ENCODE results near the gene CLEC18B. TPM values are rescaled to one million over a fixed set of nuclear protein-coding genes. Genes with fewer than 3 reads are reported as not detected.

CLEC18B gene
- total RNA-seq, 6 donors from 2014 or later = 0.86 to 5.2 (median 1.5) TPM; not detected in 2

GRCh38 chr16:74456290-74456625 is 35.0 kb upstream of the CLEC18B start:
- H3K4me1 ChIP-seq = no peaks in the 10 kb centered on the region
- no peaks in the 10 kb centered on the region for H3K27me3 ChIP-seq
- H3K4me3 ChIP-seq = no peak overlapping the region
- no peaks in the 10 kb centered on the region for H3K9me3 ChIP-seq
- WGBS, 2 donors = 94 to 99% methylated on average over 16 of the region's 16 CpGs
- DNase-seq (peak in 1 of 2 donors; percentile 69), ATAC-seq (ENCODE audit: low FRiP score in 2 of 2) (no peak)
- TF ChIP-seq EP300 (IDR thresholded peaks at IDR 0.05) = no peak
- no peak for TF ChIP-seq CTCF (IDR thresholded peaks at IDR 0.05)
- TF ChIP-seq POLR2A (IDR thresholded peaks at IDR 0.05) = no peak
- TF ChIP-seq POLR2AphosphoS5 (IDR thresholded peaks at IDR 0.05) = no peak
- no peak overlapping the region for H3K27ac ChIP-seq
- H3K36me3 ChIP-seq = peaks cover 13 to 93% (median 63%) of the 10 kb centered on the region in 4 donors

GRCh38 chr16:74455619-74456289 is 34.5 kb upstream of the CLEC18B start:
- WGBS, 2 donors = 91 to 93% methylated on average over 10 of the region's 10 CpGs
- Histone ChIP-seq H3K4me3 (no peak overlapping the region), H3K27ac (no peak overlapping the region), H3K36me3 (peaks cover 13 to 93% (median 65%) of the 10 kb centered on the region in 4 donors), H3K9me3 (no peaks in the 10 kb centered on the region), H3K4me1 (no peaks in the 10 kb centered on the region), H3K27me3 (no peaks in the 10 kb centered on the region)
- no peak for DNase-seq
- TF ChIP-seq EP300 (IDR thresholded peaks at IDR 0.05) = no peak
- no peak for TF ChIP-seq CTCF (IDR thresholded peaks at IDR 0.05)
- TF ChIP-seq POLR2A (IDR thresholded peaks at IDR 0.05) = no peak
- TF ChIP-seq POLR2AphosphoS5 (IDR thresholded peaks at IDR 0.05) = no peak
- ATAC-seq (ENCODE audit: low FRiP score in 2 of 2) = peak in 1 of 2 donors; percentile 87

- no peaks in the 10 kb centered on the region for H3K9me3 ChIP-seq
- DNase-seq (no peak), ATAC-seq (ENCODE audit: low FRiP score in 2 of 2) (peak in 1 of 2 donors; percentile 80)
- 95 to 96% methylated on average over 6 to 7 of the region's 7 CpGs for WGBS, 2 donors
- peaks cover 13 to 88% (median 61%) of the 10 kb centered on the region in 4 donors for H3K36me3 ChIP-seq
- H3K4me3 ChIP-seq = no peak overlapping the region
- peaks cover under 1 to 3% (median 2%) of the 10 kb centered on the region in 4 donors for H3K4me1 ChIP-seq
- no peak overlapping the region for H3K27ac ChIP-seq
- TF ChIP-seq POLR2A (IDR thresholded peaks at IDR 0.05) = no peak
- TF ChIP-seq CTCF (IDR thresholded peaks at IDR 0.05) = no peak
- no peak for TF ChIP-seq POLR2AphosphoS5 (IDR thresholded peaks at IDR 0.05)
- no peak for TF ChIP-seq EP300 (IDR thresholded peaks at IDR 0.05)
- no peaks in the 10 kb centered on the region for H3K27me3 ChIP-seq
These were observed 33.9 kb upstream of the CLEC18B start for GRCh38 chr16:74455213-74455612.

GRCh38 chr16:74451951-74452758 is 30.9 kb upstream of the CLEC18B start:
- Histone ChIP-seq H3K27ac (no peak overlapping the region), H3K27me3 (no peaks in the 10 kb centered on the region), H3K4me1 (peaks cover 18 to 29% (median 25%) of the 10 kb centered on the region in 4 donors), H3K36me3 (peaks cover 4 to 62% (median 49%) of the 10 kb centered on the region in 4 donors), H3K9me3 (no peaks in the 10 kb centered on the region), H3K4me3 (no peak overlapping the region)
- 94 to 95% methylated on average over 12 to 14 of the region's 14 CpGs for WGBS, 2 donors
- ATAC-seq (ENCODE audit: low FRiP score in 2 of 2) (no peak), DNase-seq (peak in 1 of 2 donors; percentile 46)
- no peak for TF ChIP-seq POLR2AphosphoS5 (IDR thresholded peaks at IDR 0.05)
- TF ChIP-seq CTCF (IDR thresholded peaks at IDR 0.05) = no peak
- TF ChIP-seq EP300 (IDR thresholded peaks at IDR 0.05) = no peak
- no peak for TF ChIP-seq POLR2A (IDR thresholded peaks at IDR 0.05)

All from upper lobe of left lung (tissue), 6 donors.